Activated CD8-positive, alpha-beta memory T cell treated with anti-CD3 and anti-CD28 coated beads, Interleukin-2, amount 50 U/mL, for 1 hour (primary cell): ENCODE measurements around the gene ACCSL.

Experiments used
- DNase-seq: peaks from one replicate; pipeline ENCODE4 v3.0.0-alpha.2; 2020; ENCODE audit errors: extremely low read depth

The ACCSL gene

DNA sequence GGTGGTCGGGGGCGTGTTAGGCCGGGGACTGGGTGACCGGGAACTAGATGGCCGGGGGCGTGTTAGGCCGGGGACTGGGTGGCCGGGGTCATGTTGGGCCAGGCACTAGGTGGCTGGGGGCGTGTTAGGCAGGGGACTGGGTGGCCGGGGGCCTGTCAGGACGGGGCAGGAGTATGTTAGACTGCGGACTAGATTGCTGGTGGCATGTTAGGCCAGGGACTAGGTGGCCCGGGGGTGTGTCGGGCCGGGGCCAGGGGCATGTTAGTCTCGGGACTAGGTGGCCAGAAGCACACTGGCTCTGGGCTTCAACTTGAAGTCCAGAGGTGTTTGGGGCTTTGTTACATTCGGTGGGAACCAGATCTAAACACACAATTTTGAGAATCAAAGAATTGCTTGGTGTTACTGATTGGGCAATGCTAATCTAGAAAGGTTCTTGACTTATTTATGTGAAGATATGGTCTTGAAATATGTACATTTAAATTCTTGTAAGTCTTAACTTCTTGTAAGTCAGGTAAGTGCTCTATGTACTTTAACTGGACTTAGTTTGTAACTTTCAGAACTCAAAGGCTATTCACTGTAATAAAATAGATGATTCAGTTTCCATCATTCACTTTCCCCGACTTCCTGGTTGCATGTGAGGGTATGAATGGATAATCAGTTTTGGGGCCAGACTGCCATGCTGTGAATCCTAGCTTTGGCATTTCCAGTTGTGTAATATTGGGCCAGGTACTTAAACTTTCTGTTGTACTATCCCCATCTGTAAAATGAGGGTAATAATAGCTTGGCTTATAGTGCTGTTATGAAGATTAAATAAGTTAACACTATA is 48.8 kb downstream of the ACCSL start:
- no peak for DNase-seq

DNA sequence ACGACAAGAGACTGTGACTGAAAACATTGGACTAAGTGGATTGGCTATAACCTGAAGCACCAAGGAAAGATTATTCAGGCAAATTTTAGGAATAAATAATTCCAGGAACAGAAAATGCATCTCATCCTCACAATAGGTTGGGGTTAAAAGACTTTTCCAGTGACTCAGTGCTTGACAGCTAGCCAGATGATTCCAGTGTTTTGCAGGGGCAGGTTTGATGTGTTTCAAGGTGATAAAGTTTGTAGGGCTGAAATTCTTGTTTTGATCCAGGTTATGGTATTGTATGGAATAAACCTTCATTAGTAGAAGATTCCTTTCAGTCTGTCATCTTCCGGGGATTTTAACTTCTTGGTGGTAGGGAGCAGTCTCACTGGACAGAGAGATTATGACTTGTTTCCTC is 50.0 kb downstream of the ACCSL start:
- DNase-seq, result no peak

DNA sequence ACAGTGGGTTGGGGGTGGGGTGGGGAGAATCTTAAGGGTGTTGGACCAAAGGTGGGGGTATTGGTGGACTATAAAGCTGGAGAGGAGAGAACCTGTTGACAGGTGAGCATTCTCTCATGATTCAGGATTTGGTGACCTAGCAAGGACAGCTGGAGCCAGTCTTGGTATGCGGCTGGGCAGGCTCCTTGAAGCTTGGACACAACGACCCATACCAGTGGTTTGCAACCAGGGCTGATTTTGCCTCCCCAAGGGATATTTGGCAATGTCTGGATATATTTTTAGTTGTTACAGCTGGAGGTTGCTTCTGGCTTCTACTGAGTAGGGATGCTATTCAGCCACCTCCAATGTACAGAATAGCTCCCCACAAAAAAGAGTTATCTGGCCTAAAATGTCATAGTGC is 53.3 kb downstream of the ACCSL start:
- no peak for DNase-seq

DNA sequence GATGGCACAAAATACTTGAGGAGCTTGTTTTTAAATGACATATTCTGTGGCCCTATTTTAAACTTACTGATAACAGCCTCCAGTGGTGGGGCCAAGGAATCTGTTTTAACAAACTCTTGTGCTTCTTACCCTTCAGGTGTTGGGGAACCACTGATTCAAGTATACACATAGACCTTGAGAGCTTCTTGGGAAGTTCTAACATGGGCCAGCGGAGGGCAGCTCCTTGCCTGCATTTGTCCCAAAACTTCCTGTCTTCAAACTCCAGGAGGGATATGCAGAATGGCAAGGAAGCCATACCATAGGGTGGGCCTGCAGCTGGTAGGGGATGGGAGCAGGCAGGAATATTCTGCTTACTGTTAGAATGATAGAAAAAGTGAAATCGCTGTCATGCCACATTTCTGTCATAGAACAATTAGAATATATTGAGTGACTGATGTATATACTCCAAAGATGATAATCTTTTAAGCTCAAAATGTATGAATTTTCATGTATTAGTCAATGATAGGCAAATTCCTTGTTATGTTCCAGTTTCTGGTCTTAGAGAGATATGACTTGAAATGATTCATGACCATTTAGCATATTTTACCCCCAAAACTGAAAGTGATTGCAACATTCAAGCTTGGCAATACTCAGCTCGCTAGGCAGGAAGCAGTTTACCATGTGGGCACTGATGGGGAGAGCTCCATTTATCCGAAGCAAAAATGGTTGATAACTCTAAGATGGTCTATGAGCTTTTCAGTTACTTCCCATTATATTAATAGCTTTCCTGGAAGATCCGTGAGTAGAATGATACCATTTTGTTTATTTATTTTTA is 56.9 kb downstream of the ACCSL start:
- no peak for DNase-seq

DNA sequence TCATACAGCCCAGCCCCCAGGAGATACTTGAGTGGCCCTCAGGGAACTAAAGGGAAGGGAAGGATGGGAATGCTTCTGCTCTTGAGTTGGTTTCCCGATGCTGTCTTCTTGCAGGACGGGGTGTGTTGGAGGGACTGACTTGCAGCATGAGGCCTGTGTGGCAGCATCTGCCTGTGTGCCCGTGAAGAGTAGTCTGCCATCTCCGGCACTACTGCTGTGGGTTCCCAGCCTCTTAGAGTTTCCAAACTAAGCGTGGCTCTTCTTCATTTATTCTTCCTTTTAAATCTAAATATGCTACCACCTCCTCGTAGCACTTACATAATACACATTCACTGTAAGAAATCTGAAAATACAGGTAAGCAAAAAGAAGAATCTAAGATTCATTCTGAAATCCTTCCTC is 60.5 kb downstream of the ACCSL start:
- DNase-seq, result no peak
